KBM-7 (cell line): ENCODE results near the gene SCN10A.

Experiments
- DNase-seq: peaks from one replicate; pipeline ENCODE4 v3.0.0-alpha.2; 2015
- in situ Hi-C: fragments of 300-500 bp; cut with MboI; formaldehyde crosslinking; loops from 2 replicates; pipeline ENCODE4 v1.14.3; 2020; ENCODE audit warnings: low sequenced_read_pairs, low pct_unique_long_range_greater_than_20kb, mixed read lengths

The SCN10A gene

DNA sequence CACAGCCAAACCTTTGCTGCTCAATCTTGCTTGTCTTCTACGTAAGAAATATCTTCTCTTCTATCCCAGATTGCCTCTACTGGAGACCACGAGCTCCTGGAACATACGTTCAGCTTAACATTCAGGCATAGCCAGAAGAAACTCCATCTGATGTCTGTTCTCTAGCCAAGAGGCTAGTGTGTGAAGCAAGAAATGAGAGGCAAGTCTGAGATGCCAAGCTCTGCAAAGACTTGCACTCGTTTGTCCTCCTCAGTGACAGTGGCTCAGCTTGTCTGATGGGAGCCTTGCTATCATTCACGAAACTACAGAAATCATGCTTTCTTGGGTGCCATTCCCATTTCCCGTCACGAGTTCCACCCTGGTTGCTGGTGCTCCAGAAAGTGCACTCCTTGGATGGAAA lies at the start of gene SCN10A:
Gene SCN10A, minus strand, starts transcription at position 192 of the 400 bp plus-strand sequence. CDS start 22,207 bp downstream, outside the sequence.
- in situ Hi-C loops, result no loop called here

DNA sequence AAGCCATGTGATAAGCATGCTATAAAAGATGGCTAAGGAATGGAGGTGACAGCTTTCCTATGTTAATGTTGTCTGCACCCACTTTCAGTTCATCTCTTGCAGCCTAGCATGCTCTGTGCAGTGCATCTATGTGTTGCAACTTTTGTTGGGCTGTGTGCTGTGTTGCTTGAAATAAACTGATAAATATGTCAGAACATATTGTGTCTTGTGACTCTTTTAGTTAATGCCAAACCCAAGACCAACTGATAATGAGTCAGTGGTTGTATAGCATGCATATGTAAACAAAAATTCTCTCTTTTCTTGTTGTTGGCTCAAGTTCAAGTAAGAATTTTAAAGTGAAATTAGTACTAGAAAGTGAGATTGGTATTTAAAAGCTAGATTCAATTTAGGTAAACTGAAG lies 37.0 kb upstream of the SCN10A start:
- in situ Hi-C loops, result no loop called here
- DNase-seq, result no peak

More for the DNA sequence above, at the start of gene SCN10A:
- no peak for DNase-seq

DNA sequence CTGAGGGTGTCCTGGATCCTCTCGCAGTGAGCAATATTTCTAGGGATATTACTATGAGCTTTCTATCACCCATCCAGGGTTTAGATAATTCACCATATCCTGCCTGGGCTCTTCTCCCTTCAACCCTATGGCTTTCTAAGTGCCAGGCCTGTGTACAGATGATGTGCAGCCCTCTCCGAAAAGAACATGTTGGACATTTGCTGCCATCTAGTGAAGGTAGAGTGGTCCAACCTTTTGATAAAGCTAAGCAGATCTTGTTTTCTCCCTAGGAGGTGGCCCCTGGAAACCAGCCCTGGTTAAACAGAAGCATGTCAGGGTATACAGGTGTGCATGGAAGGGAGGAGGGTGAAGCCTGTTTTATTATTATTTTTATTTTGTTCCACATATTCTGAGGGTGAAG lies 27.9 kb upstream of the SCN10A start:
- DNase-seq, result peak; percentile 44
- in situ Hi-C loops, result no loop called here

DNA sequence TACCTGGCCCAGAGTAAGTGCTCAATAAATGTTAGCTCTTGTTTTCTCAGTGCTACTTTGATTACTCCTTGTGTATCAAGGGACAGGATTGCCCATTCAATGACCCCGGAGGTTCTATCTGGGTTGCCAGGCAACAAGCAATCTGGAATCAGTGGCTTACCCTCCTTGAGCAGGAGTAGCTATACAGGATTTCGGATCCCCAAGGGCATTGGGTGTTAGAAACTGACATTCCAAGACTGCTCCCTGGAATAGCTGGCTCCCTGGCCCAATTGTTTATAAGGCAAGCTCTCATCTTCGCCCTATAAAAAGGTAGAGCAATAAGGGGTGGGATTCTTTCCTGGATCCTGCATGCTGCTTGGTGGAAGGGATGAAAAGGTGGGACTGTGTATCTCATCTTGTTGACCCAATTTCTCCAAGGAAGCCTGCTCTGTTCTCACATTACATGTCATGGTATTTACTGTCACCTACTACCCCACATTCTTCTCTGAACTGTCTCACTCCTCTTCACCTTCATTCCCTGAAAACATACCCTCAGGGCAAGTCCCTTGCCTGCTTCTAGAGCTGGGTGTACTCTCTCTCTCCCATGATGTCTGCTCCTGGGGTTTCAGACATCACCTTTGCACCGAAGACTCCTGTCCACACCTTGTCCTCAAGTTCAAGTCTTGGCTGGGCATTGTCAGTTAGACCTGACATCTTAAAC lies 26.4 kb upstream of the SCN10A start:
- in situ Hi-C loops, result no loop called here
- DNase-seq, result no peak

DNA sequence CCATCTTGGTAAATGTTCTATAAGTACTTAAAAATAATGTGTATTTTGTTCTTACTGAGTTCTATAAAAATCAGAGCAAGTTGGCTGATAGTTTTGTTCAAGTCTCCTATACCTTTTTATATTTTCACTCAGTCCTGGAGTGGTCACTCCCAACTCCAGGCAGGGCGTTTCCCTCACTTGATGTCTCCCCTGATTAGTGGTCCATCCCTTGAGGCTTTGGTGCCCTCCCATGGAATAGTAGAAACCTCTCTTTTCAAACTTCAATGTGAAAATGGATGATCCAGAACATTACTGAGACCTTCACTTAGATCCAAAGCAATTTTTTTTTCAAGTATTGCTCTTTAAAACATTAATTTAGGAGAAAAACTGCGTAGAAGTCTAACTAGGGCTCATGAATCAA lies 25.0 kb upstream of the SCN10A start:
- in situ Hi-C loops, result no loop called here
- DNase-seq, result no peak

DNA sequence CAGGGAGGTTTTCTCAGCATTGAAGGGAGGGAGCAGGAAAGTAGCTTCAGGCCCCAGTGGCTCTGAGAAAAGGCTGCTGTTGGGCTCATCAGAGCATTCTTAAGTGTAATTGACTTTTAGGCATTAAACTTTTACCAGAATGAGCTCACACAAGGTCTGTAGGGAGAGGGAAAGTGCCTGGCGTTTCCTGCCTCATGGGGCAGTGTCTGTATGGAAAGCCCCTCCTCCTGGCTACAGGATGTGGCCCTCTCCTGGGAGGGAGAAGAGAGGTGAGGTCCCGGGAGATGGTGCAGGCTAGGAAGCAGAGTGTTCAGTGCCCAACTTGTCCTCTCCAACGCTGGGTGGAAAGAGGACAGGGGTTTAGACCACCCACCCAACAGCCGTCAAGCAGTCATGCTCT lies 21.3 kb upstream of the SCN10A start:
- in situ Hi-C loops, result no loop called here
- DNase-seq, result no peak

DNA sequence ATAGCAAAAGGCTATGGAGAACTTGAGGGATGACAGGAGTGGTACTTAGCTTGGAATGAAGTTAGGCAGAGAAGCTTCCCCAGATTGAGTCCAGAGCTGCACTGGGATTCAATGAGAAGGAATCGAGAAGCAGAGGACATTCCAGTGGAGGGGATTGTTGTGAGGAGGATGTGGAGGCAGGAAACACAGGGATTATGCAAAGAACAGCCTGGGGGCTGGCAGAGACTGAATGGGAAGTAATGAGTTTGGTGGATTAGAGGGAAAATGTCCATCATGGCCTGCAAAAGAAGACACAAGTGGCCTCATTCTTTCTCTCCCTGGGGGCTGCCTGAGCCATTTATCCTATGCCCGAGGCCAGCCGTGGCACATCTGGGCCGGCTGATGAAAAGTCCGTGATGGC lies 20.5 kb upstream of the SCN10A start:
- no peak for DNase-seq
- in situ Hi-C loops, result no loop called here

DNA sequence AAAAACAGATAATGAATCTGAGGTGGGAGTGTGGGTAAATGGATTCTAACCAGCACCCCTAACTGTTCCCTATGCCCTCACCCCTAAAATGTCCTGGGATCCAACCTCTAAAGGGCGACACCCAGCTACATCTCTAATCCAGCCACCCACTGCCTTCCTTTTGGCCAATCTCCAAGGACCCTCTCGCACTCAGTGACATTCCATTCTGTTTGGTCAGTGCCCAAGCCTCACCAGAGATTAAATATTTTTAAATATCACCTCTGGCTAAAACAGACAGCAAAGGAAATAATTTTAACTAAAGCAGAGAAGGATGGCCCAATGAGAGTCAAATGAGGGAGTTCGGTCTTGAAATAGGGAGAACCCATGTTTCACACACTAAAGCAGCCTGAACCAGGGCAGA lies 19.9 kb upstream of the SCN10A start:
- in situ Hi-C loops, result no loop called here
- no peak for DNase-seq

DNA sequence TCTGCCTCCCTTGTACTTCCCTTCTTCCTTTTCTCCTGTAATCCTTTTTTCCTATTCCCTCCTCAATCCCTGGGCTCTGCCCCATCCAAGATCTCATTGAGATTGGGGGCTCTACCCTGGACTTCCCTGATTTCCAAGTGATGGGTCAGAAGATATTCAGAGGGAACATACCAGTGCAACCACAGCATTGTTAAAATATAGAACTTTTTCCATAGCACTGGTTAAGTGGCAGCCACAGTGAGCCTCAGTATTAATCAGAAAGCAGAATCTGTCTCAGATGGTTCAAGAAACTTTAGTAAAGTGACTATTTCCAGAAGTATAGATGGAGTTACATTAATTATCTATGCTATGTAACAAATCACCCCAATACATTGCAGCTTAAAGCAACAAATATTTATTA lies 18.7 kb upstream of the SCN10A start:
- in situ Hi-C loops, result no loop called here
- no peak for DNase-seq

DNA sequence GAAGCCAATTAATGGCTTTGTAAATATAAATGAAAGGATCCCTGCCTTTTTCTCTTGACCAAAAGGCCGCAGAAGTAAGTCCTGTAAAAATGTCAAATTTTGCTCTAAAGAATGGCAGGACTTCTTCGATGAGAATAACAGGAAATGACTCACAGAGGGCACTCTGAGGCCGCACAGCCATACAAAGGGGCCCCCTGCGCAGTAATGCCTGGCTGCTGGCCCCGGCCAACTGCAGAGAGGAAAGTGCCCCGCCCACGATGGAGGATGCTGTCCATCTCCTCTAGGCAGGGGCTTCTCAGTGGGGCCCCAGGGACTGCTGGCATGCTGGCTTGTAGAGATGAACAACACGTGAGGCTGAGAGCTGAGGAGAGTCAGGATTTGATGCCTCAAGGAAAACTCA lies 18.1 kb upstream of the SCN10A start:
- peak; percentile 71 for DNase-seq

DNA sequence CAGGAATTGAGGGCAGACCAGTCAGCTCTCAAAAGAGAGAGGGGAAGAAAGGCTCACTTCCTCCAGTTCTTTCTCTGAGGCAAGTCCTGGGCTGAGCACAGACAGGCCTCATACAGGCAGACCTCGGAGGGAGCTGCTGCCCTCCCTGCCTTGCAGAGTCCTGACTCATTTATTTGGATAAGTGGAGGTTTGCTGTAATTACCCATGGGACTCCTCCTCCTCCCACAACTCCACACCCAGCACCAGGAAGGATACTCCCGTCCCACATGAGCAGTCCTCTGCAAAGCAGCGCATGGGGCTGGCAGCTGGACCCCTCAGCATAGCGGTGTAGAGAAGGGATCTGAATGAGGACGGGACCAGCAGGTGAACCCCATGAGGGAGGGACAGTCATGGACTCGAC lies 13.4 kb upstream of the SCN10A start:
- DNase-seq, result peak; percentile 15

More for the DNA sequence above, 18.1 kb upstream of the SCN10A start:
- in situ Hi-C loops, result no loop called here

DNA sequence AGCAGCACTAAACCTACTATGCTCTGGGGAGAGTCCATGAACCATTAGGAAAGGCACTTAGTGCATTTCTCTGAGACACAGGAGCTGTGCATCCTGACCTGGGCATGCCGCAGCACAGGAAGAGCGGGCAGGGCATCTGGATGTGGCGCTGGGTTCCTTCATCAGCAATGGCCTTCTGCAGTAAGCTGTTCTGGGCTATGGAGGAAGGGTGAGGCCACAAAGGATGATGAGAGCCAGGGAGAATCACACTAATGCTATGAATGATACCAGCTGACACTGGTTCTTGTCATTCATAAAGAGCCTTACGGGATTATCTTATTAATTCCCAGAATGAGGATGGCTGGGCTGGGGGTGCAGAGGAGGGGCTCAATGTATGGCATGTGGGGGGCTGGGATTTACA lies 12.7 kb upstream of the SCN10A start:
- in situ Hi-C loops, result no loop called here
- no peak for DNase-seq

More for the DNA sequence above, 13.4 kb upstream of the SCN10A start:
- in situ Hi-C loops, result no loop called here

DNA sequence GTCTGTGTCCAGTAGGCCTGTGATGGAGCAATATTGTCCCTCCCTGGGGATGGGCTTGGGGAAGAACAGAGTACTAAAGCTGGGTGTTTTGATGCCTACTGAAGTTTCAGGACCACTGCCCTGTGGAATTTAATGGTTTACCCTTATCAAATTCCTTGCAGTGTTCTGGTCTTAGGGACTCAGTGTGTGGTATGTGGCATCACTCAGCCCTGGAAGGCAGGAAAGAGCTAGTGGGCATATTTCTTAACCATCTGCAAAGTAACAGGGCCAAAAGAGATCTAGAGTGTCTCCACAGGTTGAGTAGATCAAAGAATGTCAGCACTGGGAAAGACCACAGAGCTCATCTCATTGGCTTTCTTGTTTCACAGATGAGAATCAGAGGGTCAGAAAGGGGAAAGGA lies 11.8 kb upstream of the SCN10A start:
- in situ Hi-C loops, result no loop called here
- no peak for DNase-seq

DNA sequence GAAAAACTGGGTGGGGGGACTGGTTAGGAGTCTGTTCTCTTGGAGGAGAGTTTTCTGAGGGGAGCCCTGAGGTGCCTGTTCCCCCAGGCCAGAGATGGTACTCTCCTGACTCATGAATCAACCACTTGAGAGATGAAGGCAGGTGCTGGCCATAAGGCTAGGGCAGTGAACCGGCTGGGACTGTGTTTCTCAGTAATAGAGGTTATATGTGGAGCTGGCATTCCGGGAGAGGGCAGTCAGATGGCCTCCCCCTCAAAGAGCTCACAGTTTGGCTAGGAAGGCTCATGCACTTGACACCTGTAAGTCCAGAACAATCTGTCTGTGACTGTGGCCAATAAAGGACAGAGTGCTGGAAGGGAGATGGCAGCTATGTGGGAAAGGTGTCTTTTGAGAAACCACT lies 10.0 kb upstream of the SCN10A start:
- DNase-seq, result no peak
- in situ Hi-C loops, result no loop called here

DNA sequence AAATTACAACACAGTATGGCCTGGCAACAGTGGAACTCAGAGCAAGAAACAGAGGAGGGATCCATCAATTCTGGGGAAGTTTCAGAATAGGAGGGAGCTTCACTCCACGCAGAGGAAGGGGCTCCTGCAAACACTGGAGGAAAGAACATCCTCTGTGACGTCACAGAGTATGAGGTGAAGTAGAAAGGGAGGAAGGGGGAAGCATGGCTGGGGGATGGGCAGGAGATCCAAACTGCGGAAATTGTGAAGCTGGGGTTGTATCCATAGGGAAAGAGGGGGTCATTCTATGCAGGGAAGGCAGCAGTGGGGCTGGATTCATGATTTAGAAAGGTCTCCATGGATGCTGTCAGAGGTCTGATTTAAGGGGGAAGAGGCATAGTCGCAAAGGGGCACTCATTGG lies 8.3 kb upstream of the SCN10A start:
- no peak for DNase-seq
- in situ Hi-C loops, result no loop called here

DNA sequence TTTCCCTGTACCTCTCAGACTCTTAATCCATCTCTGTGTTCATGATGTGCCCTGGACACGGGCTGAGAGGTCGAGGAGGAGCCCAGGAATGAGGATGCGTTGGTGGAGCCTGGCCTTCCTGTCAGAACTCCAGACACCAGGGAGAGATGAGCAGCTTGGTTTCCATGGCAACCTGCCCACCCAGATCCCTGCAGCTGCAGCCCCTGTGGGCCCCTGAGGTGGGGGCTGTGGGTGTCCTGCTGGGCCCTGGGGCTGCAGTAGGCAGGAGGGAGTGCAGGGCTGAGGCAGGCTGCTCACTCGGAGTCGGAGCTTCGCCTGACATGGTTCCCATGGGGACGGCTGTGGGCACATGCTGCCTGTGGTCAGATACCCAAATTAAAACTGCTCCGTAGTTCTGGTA lies 7.7 kb upstream of the SCN10A start:
- DNase-seq, result no peak
- in situ Hi-C loops, result no loop called here

DNA sequence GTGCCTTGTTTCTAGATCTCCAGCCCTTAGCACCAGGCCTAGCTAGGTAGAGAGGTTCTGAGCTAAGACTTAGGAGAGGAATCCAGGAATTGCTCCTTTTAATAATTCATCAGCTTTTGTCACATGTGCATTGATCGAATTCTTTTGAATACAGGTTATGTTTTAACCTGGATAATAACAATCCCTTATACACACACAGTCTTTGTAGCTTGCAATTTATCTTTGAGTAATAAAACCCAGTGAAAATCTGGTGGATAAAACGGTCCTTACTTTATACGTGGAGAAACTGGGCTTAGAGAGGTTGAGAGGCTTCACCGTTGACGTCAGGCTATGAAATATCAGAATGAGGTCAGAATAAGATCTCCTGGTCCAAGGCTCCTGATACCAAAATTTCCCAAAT lies 7.2 kb upstream of the SCN10A start:
- in situ Hi-C loops, result no loop called here
- no peak for DNase-seq

DNA sequence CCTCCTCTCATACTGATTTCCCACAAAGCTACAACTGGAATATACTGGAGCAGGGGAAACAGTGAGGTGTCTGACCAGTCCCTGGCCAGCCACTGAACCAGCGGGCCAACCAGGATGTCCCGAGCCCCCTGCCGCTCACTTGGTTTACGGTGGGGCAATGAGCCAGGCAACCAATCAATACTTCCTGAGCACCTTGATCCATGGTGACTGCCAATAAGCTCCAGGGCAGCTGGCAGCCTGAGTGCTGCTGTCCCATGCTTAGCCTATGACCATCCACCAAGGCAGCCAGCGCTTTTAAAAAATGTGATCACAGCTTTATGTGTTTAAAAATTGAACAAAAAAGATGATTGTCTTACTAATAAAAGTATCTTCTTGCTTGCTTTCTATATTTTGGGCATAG lies 4.2 kb downstream of the SCN10A start:
- no peak for DNase-seq
- in situ Hi-C loops, result no loop called here

DNA sequence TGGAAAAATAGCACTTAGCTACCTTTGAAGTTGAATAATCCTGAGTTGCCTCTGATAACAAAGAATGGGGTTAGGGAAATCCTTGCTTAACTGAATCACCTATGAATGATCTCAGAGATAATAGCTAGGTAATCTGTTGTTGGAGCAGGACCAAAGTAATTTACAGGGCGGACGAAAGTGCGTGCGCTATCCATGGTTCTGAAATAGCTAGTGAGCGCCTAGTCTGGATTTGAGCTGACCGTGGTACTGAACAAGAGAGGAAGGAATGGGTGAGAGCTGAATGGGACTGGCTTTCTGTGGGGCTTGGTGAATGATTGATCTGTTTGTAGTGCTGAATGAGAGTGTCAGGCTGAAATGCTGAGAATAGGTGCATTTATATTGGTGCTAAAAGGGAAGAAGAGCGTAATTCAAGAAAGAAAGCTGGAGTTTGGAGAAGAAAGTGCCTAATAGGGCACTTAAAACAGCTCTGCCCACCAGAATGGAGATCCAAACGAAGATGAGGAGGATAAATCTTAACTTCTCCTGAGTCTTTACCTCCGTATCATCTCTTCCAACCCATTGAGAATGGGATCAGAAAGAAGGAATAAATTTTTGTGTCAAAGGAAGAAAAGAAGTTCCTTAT lies 10.1 kb downstream of the SCN10A start:
- peak; percentile 81 for DNase-seq
- in situ Hi-C loops, result no loop called here

DNA sequence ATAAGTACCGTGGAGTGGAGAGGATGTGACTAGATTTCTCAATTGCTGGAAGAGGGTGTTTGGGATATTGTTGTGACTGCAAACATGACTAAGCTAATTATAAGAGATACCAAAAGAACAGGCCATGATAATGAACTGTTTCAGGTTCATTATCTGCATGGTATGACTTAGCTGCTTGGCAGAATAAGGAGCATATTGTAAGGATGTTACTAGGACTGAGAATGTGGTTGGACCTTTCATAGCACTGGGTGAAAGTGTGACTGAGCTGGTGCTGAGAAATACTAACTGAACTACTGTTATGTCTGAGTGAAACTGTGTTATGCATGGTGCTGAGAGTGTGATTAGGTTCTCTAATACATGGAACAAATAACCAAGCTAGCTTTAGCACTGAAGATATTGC lies 11.0 kb downstream of the SCN10A start:
- in situ Hi-C loops, result no loop called here
- no peak for DNase-seq

DNA sequence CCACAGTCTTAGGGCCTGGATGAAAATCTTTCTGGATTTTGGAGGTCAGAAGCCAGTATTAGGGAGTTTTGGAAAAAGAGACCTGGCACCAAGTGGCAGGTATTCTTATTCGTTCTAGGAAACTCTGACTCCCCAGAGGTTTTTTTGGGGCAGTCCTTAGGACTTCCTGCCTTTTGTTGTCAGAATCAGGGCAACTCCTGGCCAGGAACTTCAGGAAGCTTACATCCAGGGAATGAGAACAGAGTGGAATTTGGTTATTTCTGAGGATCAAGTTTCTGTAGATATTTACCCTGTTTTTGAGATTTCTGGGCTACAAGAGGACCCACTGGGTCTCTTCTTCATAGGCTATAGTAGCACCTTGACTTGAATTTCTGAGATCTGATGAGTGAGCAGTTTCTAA lies 15.5 kb downstream of the SCN10A start:
- DNase-seq, result no peak
- in situ Hi-C loops, result no loop called here
